Measurements from ENCODE around the gene PCNA. TPM values are rescaled to one million over a fixed set of nuclear protein-coding genes. Genes with fewer than 3 reads are reported as not detected.

Gene PCNA
- total and polyA plus RNA-seq, 2 experiments from 2014 or later: 353 to 428 TPM

- Histone ChIP-seq H3K79me2 (replicated peaks; ENCODE audit: insufficient read depth) (peaks cover 67% of the 10 kb centered on the region), H3K27ac (ENCODE audit: low read depth) (peak overlapping the region; percentile 59; the same call in 1 of the 2 replicates), H4K20me1 (replicated peaks; ENCODE audit: insufficient read depth) (peaks cover 13% of the 10 kb centered on the region), H3K36me3 (ENCODE audit: insufficient read depth) (no peaks in the 10 kb centered on the region), H3K4me1 (ENCODE audit: insufficient read depth) (peaks cover 10% of the 10 kb centered on the region; the same call in 1 of the 2 replicates), H3K9me2 (ENCODE audit: insufficient read depth) (no peaks in the 10 kb centered on the region), H3F3A (replicated peaks; ENCODE audit: low read depth) (no peaks in the 10 kb centered on the region), H3K27me3 (ENCODE audit: insufficient read depth) (no peaks in the 10 kb centered on the region), H3K4me3 (no peak overlapping the region), H3K4me2 (no peak overlapping the region), H2AFZ (no peak overlapping the region)
- Mint-ChIP-seq H3K9me3 (no peaks in the 10 kb centered on the region), H3K4me3 (no peak overlapping the region), H3K36me3 (ENCODE audit: low read depth) (no peaks in the 10 kb centered on the region), H3K27ac (0 out of 2 replicates have a peak overlapping the region, but pooled peaks have one; percentile 46), H3K27me3 (ENCODE audit: insufficient read depth, low read depth, poor library complexity) (no peaks in the 10 kb centered on the region), H3K4me1 (peaks cover 23% of the 10 kb centered on the region)
- ATAC-seq (no peak), DNase-seq (ENCODE audit: low spot score) (no peak)
- no peak for TF ChIP-seq ZNF462 (CRISPR knock-in tag; IDR thresholded peaks at IDR 0.05)
- no peak for TF ChIP-seq JUNB (IDR thresholded peaks at IDR 0.05; ENCODE audit: unreplicated experiment)
- TF ChIP-seq REST (IDR thresholded peaks at IDR 0.05; ENCODE audit: unreplicated experiment): no peak
- TF ChIP-seq POLR2AphosphoS5 (IDR thresholded peaks at IDR 0.05; ENCODE audit: low read depth): no peak
- no peak for TF ChIP-seq NANOG (IDR thresholded peaks at IDR 0.05; ENCODE audit: borderline replicate concordance)
- no peak for TF ChIP-seq STAT1 (IDR thresholded peaks at IDR 0.05; ENCODE audit: unreplicated experiment)
- TF ChIP-seq EZH2phosphoT487 (IDR thresholded peaks at IDR 0.05; ENCODE audit: unreplicated experiment): no peak
- TF ChIP-seq CREB1 (CRISPR knock-in tag; IDR thresholded peaks at IDR 0.05; ENCODE audit: low read depth): no peak
- TF ChIP-seq ZNF331 (CRISPR knock-in tag; IDR thresholded peaks at IDR 0.05; ENCODE audit: low read depth): no peak
- no peak for TF ChIP-seq ZNF114 (CRISPR knock-in tag; IDR thresholded peaks at IDR 0.05)
- no peak for TF ChIP-seq EZH2 (IDR thresholded peaks at IDR 0.05; ENCODE audit: low read depth, unreplicated experiment)
Measured at GRCh38 chr20:5154543-5154925, 34.8 kb upstream of the PCNA start.
